CD4-positive, alpha-beta T cell treated with Interleukin-10 for 1 hour (primary cell): ENCODE measurements around the gene TMEM223.
"Not testable (repeated sequence)": the region's sequence is repeated elsewhere in the genome, so short reads cannot be mapped to it uniquely, and the experiment has no call there.

Experiments used
- DNase-seq: peaks from one replicate; pipeline ENCODE4 v3.0.0-alpha.2; 2020

The TMEM223 gene

GRCh38 chr11:62799486-62799885, 7.7 kb upstream of the TMEM223 start:
- DNase-seq = no peak

GRCh38 chr11:62796281-62796680, 4.5 kb upstream of the TMEM223 start:
- DNase-seq = no peak

- DNase-seq = no peak
These were observed 2.5 kb upstream of the TMEM223 start for GRCh38 chr11:62794201-62794775.

GRCh38 chr11:62792202-62792575, 383 bp upstream of the TMEM223 start:
- DNase-seq = no peak

- DNase-seq = no peak
These were observed 2.2 kb downstream of the TMEM223 start for GRCh38 chr11:62789576-62789975.

GRCh38 chr11:62788991-62789390, 2.8 kb downstream of the TMEM223 start:
- no peak for DNase-seq

GRCh38 chr11:62787005-62787759, 4.6 kb downstream of the TMEM223 start, which contains the start of gene TMEM179B:
TSS of gene TMEM179B (plus strand) at chr11:62787402. CDS start at chr11:62787432, 30 bp downstream.
- DNase-seq = peak; percentile 98

- DNase-seq = peak; percentile 90
These were observed 5.3 kb downstream of the TMEM223 start for GRCh38 chr11:62786318-62787004.

GRCh38 chr11:62782753-62783152, 9.1 kb downstream of the TMEM223 start:
- no peak for DNase-seq

GRCh38 chr11:62778441-62778840, 13.4 kb downstream of the TMEM223 start:
- DNase-seq = no peak

GRCh38 chr11:62777389-62777788, 14.4 kb downstream of the TMEM223 start:
- DNase-seq = no peak

- DNase-seq = no peak
These were observed 16.2 kb downstream of the TMEM223 start for GRCh38 chr11:62775646-62776045.

- DNase-seq = no peak
These were observed 17.4 kb downstream of the TMEM223 start for GRCh38 chr11:62774407-62774806.

- peak; percentile 93 for DNase-seq
These were observed 20.4 kb downstream of the TMEM223 start, which contains the start of gene TAF6L for GRCh38 chr11:62771144-62772021. TSS of gene TAF6L (plus strand) at chr11:62771396. CDS start at chr11:62775784, 4,388 bp downstream.

- DNase-seq = no peak
These were observed 21.0 kb downstream of the TMEM223 start for GRCh38 chr11:62770778-62771143.

- DNase-seq = not testable (repeated sequence)
These were observed 31.0 kb downstream of the TMEM223 start for GRCh38 chr11:62760867-62761227.

GRCh38 chr11:62757846-62758788, 33.7 kb downstream of the TMEM223 start:
- DNase-seq = no peak

GRCh38 chr11:62755086-62755615, 36.7 kb downstream of the TMEM223 start:
- no peak for DNase-seq

- DNase-seq = peak; percentile 99
These were observed 37.8 kb downstream of the TMEM223 start, which contains the start of gene ZBTB3 for GRCh38 chr11:62753736-62754603. TSS of gene ZBTB3 (minus strand) at chr11:62754160. CDS start at chr11:62753664, 496 bp downstream.

- no peak for DNase-seq
These were observed 38.6 kb downstream of the TMEM223 start for GRCh38 chr11:62752994-62753735.
